Peyer's patch (tissue), 4 donors: ENCODE measurements around the gene TAGLN3. TPM values are rescaled to one million over a fixed set of nuclear protein-coding genes. Genes with fewer than 3 reads are reported as not detected.
A peak's percentile ranks its signal among the peaks of the same experiment; 100 is the strongest.

Experiments used
- DNase-seq, 3 donors: peaks; one replicate each; pipeline ENCODE4 v3.0.0-alpha.2; 2017 to 2019
- H3K27ac ChIP-seq, 4 donors: fragments of 200-600 bp; sonication (generic); one replicate each; pipeline ENCODE4 v1.5.1; 2016 to 2019
- H3K27me3 ChIP-seq, 2 donors: fragments of 200-600 bp; sonication (generic); one replicate each; pipeline ENCODE4 v1.5.1; 2019
- H3K36me3 ChIP-seq, 3 donors: fragments of 200-600 bp; sonication (generic); one replicate each; pipeline ENCODE4 v1.5.1; 2016 to 2019
- H3K4me1 ChIP-seq, 4 donors: fragments of 200-600 bp; sonication (generic); one replicate each; pipeline ENCODE4 v1.5.1; 2016 to 2019
- H3K4me3 ChIP-seq, 4 donors: fragments of 200-600 bp; sonication (generic); 1 replicate in 3 of 4; 2 replicates in 1 of 4; pipeline ENCODE4 v1.5.1; 2016 to 2019; ENCODE audit warnings: mild to moderate bottlenecking in 1 of 4
- H3K9me3 ChIP-seq, 4 donors: fragments of 200-600 bp; sonication (generic); one replicate each; pipeline ENCODE4 v1.5.1; 2016 to 2019; ENCODE audit warnings: mild to moderate bottlenecking in 1 of 4
- POLR2A ChIP-seq, 2 donors: fragments of 450-650 bp; IDR thresholded peaks; one replicate each; pipeline ENCODE4 v1.5.1; 2017; ENCODE audit warnings: antibody characterized with exemption in 2 of 2, mild to moderate bottlenecking in 2 of 2, moderate library complexity in 2 of 2
- total RNA-seq, 4 donors: library from RNA; depleted of rRNA; stranded (reverse); fragments of >200 nt; gene quantifications; one replicate each; pipeline ENCODE4 v1.1.0, GENCODE V29; 2016
- TF ChIP-seq, protein P1 (sequence below), 6 experiments: fragments of 450-650 bp in 4 of 6; fragments of 200-600 bp in 2 of 6; sonication (generic) in 1 of 6; IDR thresholded peaks; one replicate each; pipeline ENCODE4 v1.5.1; 2017 to 2019; ENCODE audit warnings: antibody characterized with exemption in 6 of 6, mild to moderate bottlenecking in 3 of 6, moderate library complexity in 1 of 6

TAGLN3 gene
- total RNA-seq, 4 donors from 2014 or later: 1.1 TPM; not detected in 3

DNA sequence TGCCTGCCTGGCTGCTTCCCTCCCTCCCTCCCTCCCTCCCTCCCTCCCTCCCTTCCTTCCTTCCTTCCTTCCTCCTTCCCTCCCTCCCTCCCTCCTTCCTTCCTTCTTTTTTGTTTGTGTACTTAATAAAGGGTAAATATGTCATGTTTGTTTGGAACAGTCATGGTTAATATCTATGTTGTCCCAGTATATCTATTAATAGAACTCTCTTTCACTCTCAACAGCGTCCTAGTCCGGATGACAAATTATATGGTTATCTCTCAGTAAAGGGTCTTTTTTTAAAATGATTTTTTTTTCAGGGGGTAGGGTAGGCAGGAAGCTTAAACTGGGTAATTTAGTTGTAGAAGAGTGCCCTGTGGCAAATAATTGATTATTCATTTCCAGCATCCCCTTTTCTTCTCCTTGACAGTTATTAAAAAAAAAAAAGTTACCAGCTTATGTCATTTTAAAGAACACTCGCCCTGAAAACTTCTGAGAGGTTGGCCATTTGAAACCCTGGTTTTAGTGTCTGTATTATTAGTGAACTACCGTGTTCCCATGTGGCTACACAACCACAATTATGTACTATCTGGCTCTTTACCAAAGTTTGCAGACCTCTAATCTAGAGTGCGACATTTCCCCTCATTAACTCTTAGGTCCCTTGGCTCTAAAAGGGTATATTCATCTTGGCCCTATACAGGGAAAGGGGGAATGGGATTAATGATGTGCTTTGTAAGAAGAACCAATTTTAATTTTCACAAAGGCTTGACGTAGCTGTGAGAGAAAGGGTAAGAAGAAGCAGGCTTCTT is 13.7 kb downstream of the TAGLN3 start:
- DNase-seq: no peak
- TF ChIP-seq, protein P1, sequence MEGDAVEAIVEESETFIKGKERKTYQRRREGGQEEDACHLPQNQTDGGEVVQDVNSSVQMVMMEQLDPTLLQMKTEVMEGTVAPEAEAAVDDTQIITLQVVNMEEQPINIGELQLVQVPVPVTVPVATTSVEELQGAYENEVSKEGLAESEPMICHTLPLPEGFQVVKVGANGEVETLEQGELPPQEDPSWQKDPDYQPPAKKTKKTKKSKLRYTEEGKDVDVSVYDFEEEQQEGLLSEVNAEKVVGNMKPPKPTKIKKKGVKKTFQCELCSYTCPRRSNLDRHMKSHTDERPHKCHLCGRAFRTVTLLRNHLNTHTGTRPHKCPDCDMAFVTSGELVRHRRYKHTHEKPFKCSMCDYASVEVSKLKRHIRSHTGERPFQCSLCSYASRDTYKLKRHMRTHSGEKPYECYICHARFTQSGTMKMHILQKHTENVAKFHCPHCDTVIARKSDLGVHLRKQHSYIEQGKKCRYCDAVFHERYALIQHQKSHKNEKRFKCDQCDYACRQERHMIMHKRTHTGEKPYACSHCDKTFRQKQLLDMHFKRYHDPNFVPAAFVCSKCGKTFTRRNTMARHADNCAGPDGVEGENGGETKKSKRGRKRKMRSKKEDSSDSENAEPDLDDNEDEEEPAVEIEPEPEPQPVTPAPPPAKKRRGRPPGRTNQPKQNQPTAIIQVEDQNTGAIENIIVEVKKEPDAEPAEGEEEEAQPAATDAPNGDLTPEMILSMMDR (IDR thresholded peaks at IDR 0.05): no peak
- TF ChIP-seq POLR2A (IDR thresholded peaks at IDR 0.05): no peak
- no peaks in the 10 kb centered on the region for H3K4me1 ChIP-seq
- no peaks in the 10 kb centered on the region for H3K36me3 ChIP-seq
- no peaks in the 10 kb centered on the region for H3K27me3 ChIP-seq
- no peak overlapping the region for H3K4me3 ChIP-seq
- H3K27ac ChIP-seq: no peak overlapping the region
- H3K9me3 ChIP-seq: no peaks in the 10 kb centered on the region

DNA sequence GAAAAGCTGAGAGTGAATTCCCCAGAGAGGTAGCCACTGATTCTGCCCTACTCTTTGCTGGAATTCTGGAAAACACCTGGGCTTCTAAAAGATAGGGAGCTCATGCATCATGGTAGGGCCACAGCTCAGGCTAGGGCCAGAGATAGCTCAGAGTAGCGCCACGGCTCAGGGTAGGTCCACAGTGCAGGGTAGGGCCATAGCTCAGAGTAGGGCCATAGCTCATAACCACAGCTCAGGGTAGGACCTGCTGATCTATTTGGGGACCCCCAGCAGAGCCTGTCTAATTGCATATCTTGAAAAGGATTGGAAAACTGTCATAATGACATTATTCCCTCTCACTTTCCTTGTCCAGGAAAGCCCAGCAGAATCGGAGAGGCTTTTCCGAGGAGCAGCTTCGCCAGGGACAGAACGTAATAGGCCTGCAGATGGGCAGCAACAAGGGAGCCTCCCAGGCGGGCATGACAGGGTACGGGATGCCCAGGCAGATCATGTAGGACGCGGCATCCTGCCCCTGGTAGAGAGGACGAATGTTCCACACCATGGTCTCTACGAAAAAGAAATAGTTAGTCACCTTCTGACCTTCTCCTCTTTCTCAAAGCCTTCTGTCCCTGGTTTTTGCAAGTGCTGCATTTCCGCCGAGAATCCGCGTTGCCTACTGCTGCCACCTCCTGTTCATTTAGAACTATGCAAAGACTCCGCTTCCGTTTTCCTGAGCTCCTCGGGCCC is 14.5 kb downstream of the TAGLN3 start:
- H3K4me1 ChIP-seq: no peaks in the 10 kb centered on the region
- H3K4me3 ChIP-seq: no peak overlapping the region
- DNase-seq: peak; percentile 55 to 80 (median 56)
- no peaks in the 10 kb centered on the region for H3K27me3 ChIP-seq
- no peak overlapping the region for H3K27ac ChIP-seq
- TF ChIP-seq POLR2A (IDR thresholded peaks at IDR 0.05): no peak
- TF ChIP-seq, protein P1 (IDR thresholded peaks at IDR 0.05): peak in 5 of 6 experiments; percentile 23 to 76 (median 64)
- no peaks in the 10 kb centered on the region for H3K9me3 ChIP-seq
- H3K36me3 ChIP-seq: no peaks in the 10 kb centered on the region

DNA sequence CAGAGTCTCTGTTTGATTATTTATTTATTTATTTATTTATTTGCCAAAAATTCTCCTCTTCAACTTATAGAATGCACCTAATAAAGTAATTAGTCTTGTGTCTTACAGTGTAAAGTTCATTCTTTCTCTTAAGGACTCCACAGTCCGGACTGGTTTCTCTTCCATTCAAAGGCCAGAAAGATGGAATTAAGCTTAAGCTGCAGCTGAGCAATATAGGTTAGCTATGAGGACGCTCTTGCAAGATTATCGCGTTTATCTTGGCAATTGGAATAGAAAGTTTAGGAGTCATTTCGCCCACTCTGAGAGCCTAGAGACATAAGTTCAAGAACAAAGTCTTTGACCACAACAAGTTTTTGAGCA is 15.0 kb downstream of the TAGLN3 start:
- no peaks in the 10 kb centered on the region for H3K4me1 ChIP-seq
- no peak overlapping the region for H3K27ac ChIP-seq
- TF ChIP-seq, protein P1 (IDR thresholded peaks at IDR 0.05): no peak
- TF ChIP-seq POLR2A (IDR thresholded peaks at IDR 0.05): no peak
- no peaks in the 10 kb centered on the region for H3K27me3 ChIP-seq
- H3K9me3 ChIP-seq: no peaks in the 10 kb centered on the region
- H3K4me3 ChIP-seq: no peak overlapping the region
- no peak for DNase-seq
- no peaks in the 10 kb centered on the region for H3K36me3 ChIP-seq

DNA sequence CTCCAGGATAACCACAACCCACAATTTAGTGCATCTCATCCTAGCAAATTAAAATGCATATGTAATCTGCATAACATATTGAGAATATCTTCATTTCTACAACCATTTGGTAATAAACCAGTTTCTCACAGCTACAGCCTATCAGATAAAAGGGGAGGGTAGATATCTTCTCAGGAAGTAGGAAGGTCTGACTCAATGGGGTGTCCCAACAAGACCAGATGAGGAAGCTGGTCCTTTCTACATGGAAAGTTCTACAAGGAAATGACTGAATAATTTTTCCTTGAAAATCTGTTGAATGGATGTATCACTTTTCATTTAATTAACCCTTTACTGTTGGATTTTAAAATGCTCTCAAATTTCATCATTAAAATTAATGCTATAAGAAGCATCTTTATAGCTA is 18.4 kb downstream of the TAGLN3 start:
- no peaks in the 10 kb centered on the region for H3K36me3 ChIP-seq
- DNase-seq: no peak
- H3K4me1 ChIP-seq: no peaks in the 10 kb centered on the region
- H3K4me3 ChIP-seq: no peak overlapping the region
- H3K9me3 ChIP-seq: no peaks in the 10 kb centered on the region
- H3K27ac ChIP-seq: no peak overlapping the region
- TF ChIP-seq, protein P1 (IDR thresholded peaks at IDR 0.05): no peak
- no peak for TF ChIP-seq POLR2A (IDR thresholded peaks at IDR 0.05)
- H3K27me3 ChIP-seq: no peaks in the 10 kb centered on the region

DNA sequence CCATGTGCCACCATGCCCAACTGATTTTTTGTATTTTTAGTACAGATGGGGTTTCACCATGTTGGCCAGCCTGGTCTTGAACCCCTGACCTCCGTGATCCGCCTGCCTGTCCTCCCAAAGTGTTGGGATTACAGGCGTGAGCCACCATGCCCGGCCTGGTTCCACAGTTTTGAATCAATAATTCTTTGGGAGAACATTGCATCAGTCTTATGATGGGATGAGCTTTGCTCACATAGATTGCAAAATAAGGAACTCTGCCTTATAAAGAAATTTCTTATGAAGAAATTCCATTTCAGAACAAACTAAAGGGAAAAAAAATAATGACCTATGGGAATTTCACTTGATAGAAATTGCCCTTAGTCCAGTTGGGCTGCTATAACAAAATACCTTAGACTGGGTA is 20.0 kb downstream of the TAGLN3 start:
- Histone ChIP-seq H3K9me3 (no peaks in the 10 kb centered on the region), H3K36me3 (no peaks in the 10 kb centered on the region), H3K27ac (no peak overlapping the region), H3K4me3 (no peak overlapping the region), H3K27me3 (no peaks in the 10 kb centered on the region), H3K4me1 (no peaks in the 10 kb centered on the region)
- no peak for DNase-seq
- TF ChIP-seq, protein P1 (IDR thresholded peaks at IDR 0.05): no peak
- no peak for TF ChIP-seq POLR2A (IDR thresholded peaks at IDR 0.05)
